ENCODE data around the gene KRTAP5-7. TPM values are rescaled to one million over a fixed set of nuclear protein-coding genes. Genes with fewer than 3 reads are reported as not detected.

KRTAP5-7 gene
- total RNA-seq, 4 donors from 2014 or later, result 0.41 to 4.5 (median 1.3) TPM; not detected in 1

DNA sequence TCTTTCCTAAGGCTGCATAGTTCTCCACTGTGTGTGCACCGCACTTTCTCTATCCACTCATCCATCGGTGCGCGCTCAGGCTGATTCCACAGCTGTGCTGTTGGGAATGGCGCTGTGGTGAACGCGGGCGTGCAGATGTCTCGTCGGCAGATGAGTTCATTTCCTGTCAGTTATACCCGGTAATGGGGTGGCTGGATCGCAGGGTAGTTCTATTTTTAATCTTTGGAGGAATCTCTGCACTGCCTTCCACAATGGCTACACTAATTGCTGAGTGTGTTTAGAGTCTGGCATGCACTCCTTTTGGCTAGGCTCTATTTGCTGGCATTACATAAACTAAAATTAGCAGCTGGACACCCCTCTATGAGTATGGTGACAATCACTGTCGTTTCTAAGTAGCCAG, 27.9 kb upstream of the KRTAP5-7 start:
- Histone ChIP-seq H3K9me3 (no peaks in the 10 kb centered on the region), H3K4me1 (no peaks in the 10 kb centered on the region), H3K4me3 (no peak overlapping the region), H3K27me3 (no peaks in the 10 kb centered on the region), H3K27ac (no peak overlapping the region), H3K36me3 (peaks cover 0 to 71% (median 30%) of the 10 kb centered on the region in 4 donors)
- TF ChIP-seq EP300 (IDR thresholded peaks at IDR 0.05; ENCODE audit: low read depth) (no peak), POLR2AphosphoS5 (IDR thresholded peaks at IDR 0.05) (no peak), POLR2A (IDR thresholded peaks at IDR 0.05) (no peak)
- TF ChIP-seq, protein P1, sequence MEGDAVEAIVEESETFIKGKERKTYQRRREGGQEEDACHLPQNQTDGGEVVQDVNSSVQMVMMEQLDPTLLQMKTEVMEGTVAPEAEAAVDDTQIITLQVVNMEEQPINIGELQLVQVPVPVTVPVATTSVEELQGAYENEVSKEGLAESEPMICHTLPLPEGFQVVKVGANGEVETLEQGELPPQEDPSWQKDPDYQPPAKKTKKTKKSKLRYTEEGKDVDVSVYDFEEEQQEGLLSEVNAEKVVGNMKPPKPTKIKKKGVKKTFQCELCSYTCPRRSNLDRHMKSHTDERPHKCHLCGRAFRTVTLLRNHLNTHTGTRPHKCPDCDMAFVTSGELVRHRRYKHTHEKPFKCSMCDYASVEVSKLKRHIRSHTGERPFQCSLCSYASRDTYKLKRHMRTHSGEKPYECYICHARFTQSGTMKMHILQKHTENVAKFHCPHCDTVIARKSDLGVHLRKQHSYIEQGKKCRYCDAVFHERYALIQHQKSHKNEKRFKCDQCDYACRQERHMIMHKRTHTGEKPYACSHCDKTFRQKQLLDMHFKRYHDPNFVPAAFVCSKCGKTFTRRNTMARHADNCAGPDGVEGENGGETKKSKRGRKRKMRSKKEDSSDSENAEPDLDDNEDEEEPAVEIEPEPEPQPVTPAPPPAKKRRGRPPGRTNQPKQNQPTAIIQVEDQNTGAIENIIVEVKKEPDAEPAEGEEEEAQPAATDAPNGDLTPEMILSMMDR (IDR thresholded peaks at IDR 0.05), result no peak
- intact Hi-C loops (cut with DNase I; ENCODE audit: low total_unique reads), result no loop called here
- in situ Hi-C loops (cut with MboI; ENCODE audit: low pct_ligation_motif_present in 1 of 4, low pct_unique_long_range_greater_than_20kb in 1 of 4, low sequenced_read_pairs in 3 of 4), result no loop called here
- WGBS, 2 donors (ENCODE audit: low coverage in 1 of 2), result 90% methylated on average over 6 to 13 of the region's 13 CpGs
- DNase-seq, result no peak

DNA sequence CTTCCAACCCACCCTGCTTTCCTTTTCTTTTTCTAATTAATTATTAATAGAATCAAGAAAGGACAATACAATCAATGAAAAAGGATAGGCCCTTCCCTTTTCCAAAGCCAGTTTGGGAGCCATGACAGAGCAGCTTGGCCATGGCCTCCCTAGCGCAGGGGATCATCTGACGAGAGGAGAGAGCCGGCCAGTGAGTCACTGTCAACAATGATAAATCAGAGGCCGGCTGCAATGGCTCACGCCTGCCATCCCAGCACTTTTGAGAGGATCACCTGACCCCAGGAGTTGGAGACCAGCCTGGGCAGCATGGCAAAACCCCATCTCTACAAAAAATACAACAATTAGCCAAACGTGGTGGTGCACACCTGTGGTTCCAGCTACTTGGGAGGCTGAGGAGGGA, 27.5 kb upstream of the KRTAP5-7 start:
- in situ Hi-C loops (cut with MboI; ENCODE audit: low pct_ligation_motif_present in 1 of 4, low pct_unique_long_range_greater_than_20kb in 1 of 4, low sequenced_read_pairs in 3 of 4), result no loop called here
- DNase-seq, result no peak
- no peak overlapping the region for H3K27ac ChIP-seq
- no peak overlapping the region for H3K4me3 ChIP-seq
- WGBS, 2 donors (ENCODE audit: low coverage in 1 of 2), result 80 to 90% methylated on average over 1 to 6 of the region's 6 CpGs
- intact Hi-C loops (cut with DNase I; ENCODE audit: low total_unique reads), result no loop called here
- no peak for TF ChIP-seq POLR2A (IDR thresholded peaks at IDR 0.05)
- TF ChIP-seq, protein P1 (IDR thresholded peaks at IDR 0.05), result no peak
- TF ChIP-seq POLR2AphosphoS5 (IDR thresholded peaks at IDR 0.05), result no peak
- no peak for TF ChIP-seq EP300 (IDR thresholded peaks at IDR 0.05; ENCODE audit: low read depth)
- no peaks in the 10 kb centered on the region for H3K27me3 ChIP-seq
- H3K36me3 ChIP-seq, result peaks cover 0 to 66% (median 32%) of the 10 kb centered on the region in 4 donors
- H3K9me3 ChIP-seq, result no peaks in the 10 kb centered on the region
- H3K4me1 ChIP-seq, result no peaks in the 10 kb centered on the region

DNA sequence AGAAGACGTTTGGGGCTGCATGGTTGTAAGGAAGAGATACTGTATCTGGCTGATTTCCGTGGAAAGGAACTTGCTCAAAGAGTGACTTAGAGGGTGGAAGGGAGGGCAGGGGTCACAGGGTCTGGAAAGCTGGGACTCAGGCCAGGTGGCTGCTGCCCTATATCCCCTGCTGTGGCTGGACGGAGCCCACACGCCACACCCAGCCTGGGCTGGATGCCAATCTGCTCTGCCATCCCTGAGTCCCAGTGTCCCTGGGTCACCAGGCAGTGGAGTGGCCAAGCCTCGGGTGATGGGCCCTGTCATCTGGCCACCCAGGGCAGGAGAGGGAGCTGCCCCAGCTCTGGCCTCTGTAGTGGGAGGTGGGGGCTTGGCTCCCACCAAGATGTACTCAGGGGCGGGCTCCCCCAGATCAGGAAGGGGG, 26.5 kb upstream of the KRTAP5-7 start:
- intact Hi-C loops (cut with DNase I; ENCODE audit: low total_unique reads), result no loop called here
- Histone ChIP-seq H3K27ac (no peak overlapping the region), H3K9me3 (no peaks in the 10 kb centered on the region), H3K27me3 (no peaks in the 10 kb centered on the region), H3K4me1 (no peaks in the 10 kb centered on the region), H3K4me3 (no peak overlapping the region), H3K36me3 (peaks cover 0 to 62% (median 28%) of the 10 kb centered on the region in 4 donors)
- no peak for DNase-seq
- in situ Hi-C loops (cut with MboI; ENCODE audit: low pct_ligation_motif_present in 1 of 4, low pct_unique_long_range_greater_than_20kb in 1 of 4, low sequenced_read_pairs in 3 of 4), result no loop called here
- TF ChIP-seq EP300 (IDR thresholded peaks at IDR 0.05; ENCODE audit: low read depth) (no peak), POLR2AphosphoS5 (IDR thresholded peaks at IDR 0.05) (no peak), POLR2A (IDR thresholded peaks at IDR 0.05) (no peak)
- TF ChIP-seq, protein P1 (IDR thresholded peaks at IDR 0.05), result no peak
- 77% methylated on average over 6 of the region's 6 CpGs; no CpG with 5 or more reads in 1 of the 2 donors for WGBS, 2 donors (ENCODE audit: low coverage in 1 of 2)

DNA sequence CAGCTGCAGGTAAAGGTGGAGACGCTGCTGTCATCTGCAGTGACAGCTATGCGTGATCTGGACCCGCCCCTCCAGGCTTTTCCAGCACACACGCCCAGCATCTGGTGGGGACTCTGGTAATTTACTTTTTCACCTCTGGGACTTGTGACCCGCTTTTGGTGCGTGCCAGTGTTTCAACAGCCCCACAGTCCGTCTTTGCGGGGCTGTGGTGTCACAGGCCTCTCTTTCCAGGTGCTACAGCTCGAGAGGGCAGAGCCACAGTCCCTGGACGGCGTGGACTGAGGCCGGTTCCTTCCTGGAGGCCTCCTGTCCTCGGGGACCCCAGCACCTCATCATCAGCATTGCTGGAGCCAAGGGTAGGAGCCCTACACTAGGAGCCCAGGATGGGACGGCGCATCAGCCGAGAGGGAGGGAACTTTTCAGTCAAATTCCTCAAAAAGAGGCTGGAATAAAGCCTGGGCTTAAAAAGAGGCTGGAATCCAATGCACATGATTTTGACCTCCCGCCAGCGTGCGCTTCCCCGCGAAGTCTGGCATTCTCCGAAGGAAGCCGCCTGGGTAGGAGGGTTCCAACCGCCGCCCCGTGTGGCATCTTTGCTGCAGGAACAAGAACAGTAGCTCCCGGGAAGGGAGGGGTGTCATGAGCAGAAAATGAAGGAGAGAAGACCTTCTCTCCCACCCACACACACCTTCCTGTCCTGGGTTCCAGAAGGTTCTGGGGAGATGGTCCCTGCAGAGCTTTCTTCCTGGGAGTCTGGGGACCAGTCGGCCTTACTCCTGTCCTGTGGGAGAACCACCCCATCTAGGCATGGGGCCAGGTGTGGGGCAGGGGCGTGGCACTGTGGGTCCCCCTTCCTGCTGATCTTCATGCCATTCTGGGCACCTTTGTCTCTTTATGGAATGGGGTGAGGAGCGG, 25.7 kb upstream of the KRTAP5-7 start:
- WGBS, 2 donors (ENCODE audit: low coverage in 1 of 2), result 93 to 100% methylated on average over 1 to 30 of the region's 30 CpGs
- TF ChIP-seq EP300 (IDR thresholded peaks at IDR 0.05; ENCODE audit: low read depth) (no peak), POLR2AphosphoS5 (IDR thresholded peaks at IDR 0.05) (no peak), POLR2A (IDR thresholded peaks at IDR 0.05) (no peak)
- TF ChIP-seq, protein P1 (IDR thresholded peaks at IDR 0.05), result no peak
- Histone ChIP-seq H3K9me3 (no peaks in the 10 kb centered on the region), H3K27me3 (no peaks in the 10 kb centered on the region), H3K4me1 (no peaks in the 10 kb centered on the region), H3K36me3 (peaks cover 0 to 56% (median 28%) of the 10 kb centered on the region in 4 donors), H3K27ac (no peak overlapping the region), H3K4me3 (no peak overlapping the region)
- in situ Hi-C loops (cut with MboI; ENCODE audit: low pct_ligation_motif_present in 1 of 4, low pct_unique_long_range_greater_than_20kb in 1 of 4, low sequenced_read_pairs in 3 of 4), result no loop called here
- intact Hi-C loops (cut with DNase I; ENCODE audit: low total_unique reads), result no loop called here
- DNase-seq, result no peak

All from transverse colon (tissue), 4 donors.